ENCODE data around the gene PMIS2.

PMIS2 gene

DNA sequence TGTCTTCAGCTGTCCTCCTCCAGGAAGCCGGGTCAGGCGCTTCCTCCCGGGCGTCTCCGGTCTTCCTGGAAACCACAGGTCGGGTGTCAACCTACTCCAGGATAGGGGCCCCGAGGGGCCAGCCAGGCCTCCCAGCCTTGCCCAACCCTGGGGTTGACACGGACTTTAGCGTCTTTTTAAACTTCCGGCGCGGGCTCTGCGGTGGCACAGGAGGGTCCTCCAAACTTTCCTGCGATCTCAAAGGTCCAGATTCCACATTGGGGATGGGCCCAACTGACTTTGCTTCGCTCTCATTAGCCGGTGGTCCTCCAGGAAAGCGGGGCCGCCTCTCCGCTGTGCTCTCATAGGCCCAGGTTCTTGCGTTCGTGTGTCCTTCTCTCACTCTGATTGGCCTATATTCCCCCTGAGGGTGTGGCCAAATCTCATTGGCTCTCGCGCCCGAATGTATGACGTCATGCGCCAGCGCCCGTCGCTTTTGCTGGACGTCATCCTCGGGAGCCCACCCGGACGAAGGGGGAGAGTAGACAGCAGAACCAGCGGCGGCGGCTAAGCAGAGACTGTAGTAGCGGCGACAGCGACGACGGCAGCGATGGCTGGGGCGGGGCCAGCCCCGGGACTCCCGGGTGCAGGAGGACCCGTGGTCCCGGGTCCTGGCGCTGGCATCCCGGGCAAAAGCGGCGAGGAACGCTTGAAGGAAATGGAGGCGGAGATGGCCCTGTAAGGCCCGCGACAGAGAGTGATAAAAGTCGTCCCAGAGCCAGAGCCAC is 42.8 kb downstream of the PMIS2 start, which contains the start of gene RBM42:
RBM42 (plus strand) TSS at position 472 of the 767 bp plus-strand sequence; CDS start at position 590, 118 bp downstream.
- DNase-seq (ENCODE audit: low read depth, low spot score), result peak; percentile 95

GRCh38 chr19:35629332-35629633 is 43.3 kb downstream of the PMIS2 start:
- DNase-seq (ENCODE audit: low read depth, low spot score), result no peak

GRCh38 chr19:35633727-35634440 is 47.9 kb downstream of the PMIS2 start:
- no peak for DNase-seq (ENCODE audit: low read depth, low spot score)

- DNase-seq (ENCODE audit: low read depth, low spot score), result no peak
Observed at GRCh38 chr19:35636651-35637050, 50.7 kb downstream of the PMIS2 start.

Measured in activated CD4-positive, CD25-positive, alpha-beta regulatory T cell treated with anti-CD3 and anti-CD28 coated beads, Interleukin-2, amount 50 U/mL, for 16 hours (primary cell).